Astrocyte of the spinal cord (primary cell): ENCODE data around the gene OR6K3.
"Not testable (repeated sequence)": the region's sequence is repeated elsewhere in the genome, so short reads cannot be mapped to it uniquely, and the experiment has no call there.

Experiments used
- DNase-seq: peaks from one replicate; pipeline ENCODE4 v3.0.0; 2011; ENCODE audit warnings: low read depth, low spot score
- H3K4me3 ChIP-seq: 2 replicates; pipeline ENCODE4 v1.5.1; 2011; ENCODE audit warnings: low read depth, mild to moderate bottlenecking, low read length, moderate library complexity
- in situ Hi-C: cut with HindIII; loops from 2 replicates; pipeline ENCODE4 v1.10.0; 2017; ENCODE audit warnings: low sequenced_read_pairs
- TF ChIP-seq, protein P1 (sequence below): IDR thresholded peaks from 2 replicates; pipeline ENCODE4 v1.5.1; 2012; ENCODE audit warnings: low read depth, mild to moderate bottlenecking, low read length, inconsistent platforms

The OR6K3 gene

DNA sequence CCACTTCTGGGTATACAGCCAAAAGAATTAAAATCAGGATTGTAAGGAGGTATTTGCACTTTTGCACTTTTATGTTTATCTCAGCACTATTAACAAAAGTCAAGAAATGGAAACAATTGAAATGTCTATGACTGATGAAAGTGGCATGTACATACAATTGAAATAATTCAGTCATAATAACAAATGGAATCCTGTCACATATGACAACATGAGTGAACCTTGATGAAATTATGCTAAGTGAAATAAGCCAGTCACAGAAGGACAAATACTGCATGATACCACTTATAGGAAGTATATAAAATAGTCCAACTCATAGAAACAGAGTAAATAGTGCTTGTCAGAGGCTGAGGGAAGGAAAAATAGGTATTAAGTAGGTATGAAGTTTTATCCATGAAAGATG is 30.6 kb downstream of the OR6K3 start:
- in situ Hi-C loops = no loop called here
- TF ChIP-seq, protein P1, sequence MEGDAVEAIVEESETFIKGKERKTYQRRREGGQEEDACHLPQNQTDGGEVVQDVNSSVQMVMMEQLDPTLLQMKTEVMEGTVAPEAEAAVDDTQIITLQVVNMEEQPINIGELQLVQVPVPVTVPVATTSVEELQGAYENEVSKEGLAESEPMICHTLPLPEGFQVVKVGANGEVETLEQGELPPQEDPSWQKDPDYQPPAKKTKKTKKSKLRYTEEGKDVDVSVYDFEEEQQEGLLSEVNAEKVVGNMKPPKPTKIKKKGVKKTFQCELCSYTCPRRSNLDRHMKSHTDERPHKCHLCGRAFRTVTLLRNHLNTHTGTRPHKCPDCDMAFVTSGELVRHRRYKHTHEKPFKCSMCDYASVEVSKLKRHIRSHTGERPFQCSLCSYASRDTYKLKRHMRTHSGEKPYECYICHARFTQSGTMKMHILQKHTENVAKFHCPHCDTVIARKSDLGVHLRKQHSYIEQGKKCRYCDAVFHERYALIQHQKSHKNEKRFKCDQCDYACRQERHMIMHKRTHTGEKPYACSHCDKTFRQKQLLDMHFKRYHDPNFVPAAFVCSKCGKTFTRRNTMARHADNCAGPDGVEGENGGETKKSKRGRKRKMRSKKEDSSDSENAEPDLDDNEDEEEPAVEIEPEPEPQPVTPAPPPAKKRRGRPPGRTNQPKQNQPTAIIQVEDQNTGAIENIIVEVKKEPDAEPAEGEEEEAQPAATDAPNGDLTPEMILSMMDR = no peak
- no peak for DNase-seq
- no peak overlapping the region for H3K4me3 ChIP-seq

DNA sequence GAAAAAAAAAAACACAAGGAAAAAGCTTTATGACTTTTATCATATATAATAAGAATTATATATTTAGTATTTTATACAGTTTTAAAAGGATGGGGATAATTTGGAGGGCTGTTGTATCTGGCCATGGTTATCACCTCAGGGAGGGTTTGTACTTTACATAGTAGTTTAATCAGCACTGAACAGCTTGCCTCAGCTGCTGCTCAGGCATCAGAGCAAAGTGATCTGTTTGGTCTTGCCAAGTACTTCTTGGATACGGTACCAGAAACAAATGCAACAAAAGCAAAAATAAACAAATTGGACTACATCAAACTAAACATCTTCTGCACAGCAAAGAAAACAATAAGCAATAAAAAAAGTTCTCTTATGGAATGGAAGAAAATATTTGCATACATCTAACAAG is 31.4 kb downstream of the OR6K3 start:
- no peak for DNase-seq
- in situ Hi-C loops = no loop called here
- TF ChIP-seq, protein P1 = no peak
- no peak overlapping the region for H3K4me3 ChIP-seq

DNA sequence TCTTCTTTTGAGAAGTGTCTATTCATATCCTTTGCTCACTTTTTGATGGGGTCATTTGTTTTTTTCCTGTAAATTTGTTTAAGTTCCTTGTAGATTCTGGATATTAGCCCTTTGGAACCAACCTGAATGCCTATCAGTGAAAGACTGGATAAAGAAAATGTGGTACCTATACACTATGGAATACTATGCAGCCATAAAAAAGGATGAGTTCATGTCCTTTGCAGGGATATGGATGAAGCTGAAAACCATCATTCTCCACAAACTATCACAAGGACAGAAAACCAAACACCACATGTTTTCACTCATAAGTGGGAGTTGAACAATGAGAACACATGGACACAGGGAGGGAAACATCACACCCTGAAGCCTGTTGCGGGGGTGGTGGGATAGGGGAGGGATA is 32.2 kb downstream of the OR6K3 start:
- DNase-seq, H3K4me3 ChIP-seq, in situ Hi-C loops: not testable (repeated sequence)

DNA sequence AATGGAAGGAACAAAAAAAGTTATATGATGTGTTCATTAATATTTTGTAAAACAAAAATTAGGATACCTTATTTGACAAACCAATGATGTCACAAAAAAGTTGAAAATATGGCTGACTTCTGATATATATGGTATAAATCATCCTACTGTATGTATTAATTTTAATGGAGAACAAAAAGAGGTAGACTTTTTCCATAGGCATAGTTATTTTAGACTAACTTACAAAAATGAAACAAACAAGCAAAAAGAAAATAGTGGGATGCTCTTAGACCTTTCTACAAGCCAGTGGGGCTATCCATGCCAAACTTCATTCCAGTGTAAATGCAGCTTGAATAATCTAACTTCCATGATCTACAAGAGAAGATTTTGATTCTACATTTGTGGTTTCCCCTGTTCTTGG is 33.5 kb downstream of the OR6K3 start:
- no peak overlapping the region for H3K4me3 ChIP-seq
- TF ChIP-seq, protein P1 = no peak
- in situ Hi-C loops = no loop called here
- DNase-seq = no peak

DNA sequence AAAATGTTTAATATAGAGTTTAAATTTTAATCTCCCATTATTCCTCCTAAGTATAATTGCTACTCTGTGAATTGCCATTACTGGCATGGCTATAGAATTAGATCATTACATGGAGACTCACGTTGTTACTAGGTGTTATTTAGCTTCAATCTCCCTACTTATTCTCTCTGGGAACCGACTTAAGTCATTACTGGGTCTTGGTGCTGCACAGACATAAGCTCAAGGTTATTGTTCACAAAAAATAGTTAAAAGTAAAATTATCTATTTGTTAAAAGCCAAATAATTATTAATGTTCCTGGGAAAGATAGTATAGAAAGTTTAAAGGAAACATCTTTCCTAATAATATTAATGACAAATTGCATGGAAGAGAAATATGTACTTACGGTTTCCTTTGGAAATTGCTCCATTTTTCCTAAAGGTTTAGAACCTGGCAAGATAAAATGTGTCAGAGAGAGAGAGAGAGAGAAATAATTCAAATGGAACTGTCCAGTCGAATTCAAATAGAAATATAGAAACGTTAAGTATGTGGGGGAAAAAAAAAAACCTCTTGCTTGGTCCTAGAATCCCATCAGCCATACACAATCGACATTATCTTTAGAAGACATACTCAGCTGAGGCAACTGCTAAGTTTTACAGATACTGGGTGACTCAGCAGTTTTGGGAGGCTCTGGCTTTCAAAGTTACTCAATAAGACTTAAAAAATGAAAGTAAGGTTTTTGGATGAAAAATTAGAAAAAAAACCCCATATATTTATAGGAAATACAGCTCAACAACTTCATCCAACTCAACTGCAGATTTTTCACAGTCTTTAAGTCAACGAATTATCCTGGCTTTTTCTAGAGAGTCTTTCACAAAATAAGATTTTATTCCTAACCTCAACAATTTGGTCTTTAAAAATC is 34.2 kb downstream of the OR6K3 start, which contains the start of gene SPTA1:
SPTA1 (minus strand) TSS at position 605 of the 899 bp plus-strand sequence; CDS start at position 407, 198 bp downstream.
- TF ChIP-seq, protein P1 = no peak
- in situ Hi-C loops = no loop called here
- H3K4me3 ChIP-seq = no peak within 1 kb of the TSS
- DNase-seq = no peak

DNA sequence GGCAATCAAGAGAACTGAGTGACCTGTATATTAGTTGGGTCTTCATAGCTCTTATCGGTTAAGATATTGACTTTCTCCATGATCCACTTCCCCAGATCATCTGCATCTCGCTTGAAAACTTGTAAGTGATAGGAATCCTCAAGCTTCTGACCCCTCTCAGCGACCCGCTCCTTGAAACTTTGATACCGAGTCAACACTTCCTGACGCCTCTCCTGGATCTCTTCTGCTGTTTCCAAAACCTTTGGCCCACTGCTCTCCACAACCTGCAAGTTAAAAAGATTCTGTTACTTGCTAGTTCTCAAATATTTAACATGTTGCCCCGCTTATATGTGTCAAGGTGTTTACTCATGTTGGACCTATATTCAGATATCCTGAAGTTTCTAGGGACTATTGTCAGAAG is 35.4 kb downstream of the OR6K3 start:
- TF ChIP-seq, protein P1 = no peak
- H3K4me3 ChIP-seq = no peak overlapping the region
- DNase-seq = no peak
- in situ Hi-C loops = no loop called here

DNA sequence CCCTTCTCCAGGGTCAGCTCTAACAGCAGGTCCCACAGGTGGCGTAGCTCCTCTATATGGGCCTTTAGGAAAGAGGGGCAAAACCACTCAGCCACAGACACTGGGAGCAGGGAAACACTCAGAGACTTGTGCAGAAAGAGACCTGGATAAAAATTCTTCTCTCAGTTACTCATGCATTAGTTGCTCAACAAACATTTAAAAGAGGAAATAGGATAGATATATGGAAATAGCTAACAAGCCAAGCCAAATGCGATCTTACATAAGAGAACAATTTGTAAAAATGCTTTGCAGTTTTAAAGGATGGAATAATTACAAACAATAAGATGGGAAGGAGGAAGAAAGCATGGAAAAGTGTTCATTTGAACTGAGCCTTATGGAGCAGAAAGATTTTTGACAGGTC is 38.9 kb downstream of the OR6K3 start:
- in situ Hi-C loops = no loop called here
- TF ChIP-seq, protein P1 = no peak
- no peak overlapping the region for H3K4me3 ChIP-seq
- DNase-seq = no peak
